A673 (cell line): ENCODE data around the gene CEP112. TPM values are rescaled to one million over a fixed set of nuclear protein-coding genes. Genes with fewer than 3 reads are reported as not detected.

Source experiments
- BruUV-seq: library from RNA; stranded (reverse); fragments of 400-500 nt; replicated peaks from 2 replicates; lab custom pipeline; 2021; lab: Mats Ljungman, UMichigan
- CTCF ChIA-PET: fragments of 300-600 bp; sonication (Branson Sonifier 250); formaldehyde crosslinking; loops from one replicate; lab custom pipeline; 2022; ENCODE audit warnings: antibody characterized with exemption; lab: Charles Lee
- POLR2A ChIA-PET: fragments of 300-600 bp; sonication (Branson Sonifier 250); formaldehyde crosslinking; loops from one replicate; lab custom pipeline; 2022; ENCODE audit warnings: antibody characterized with exemption; ENCODE audit not compliant: low non-redundant PET; lab: Charles Lee
- DNase-seq: peaks from one replicate; pipeline ENCODE4 v3.0.0-alpha.2; 2015; ENCODE audit warnings: low spot score
- H3K27ac ChIP-seq: fragments of 200-600 bp; sonication (generic); 2 replicates; pipeline ENCODE4 v1.5.1; 2016; ENCODE audit warnings: mixed run types, low read depth, mild to moderate bottlenecking, mixed read lengths, antibody characterized with exemption, low read length; ENCODE audit not compliant: poor library complexity, severe bottlenecking
- H3K27me3 ChIP-seq: fragments of 200-600 bp; sonication (generic); replicated peaks from 2 replicates; pipeline ENCODE4 v1.6.1; 2017; ENCODE audit warnings: mixed run types, low read depth, mild to moderate bottlenecking, mixed read lengths, antibody characterized with exemption, low read length; ENCODE audit not compliant: insufficient read depth, poor library complexity
- H3K36me3 ChIP-seq: fragments of 200-600 bp; sonication (generic); 2 replicates; pipeline ENCODE4 v1.6.1; 2016; ENCODE audit warnings: mixed run types, mild to moderate bottlenecking, mixed read lengths, antibody characterized with exemption, low read length; ENCODE audit not compliant: insufficient read depth, poor library complexity, severe bottlenecking
- H3K4me1 ChIP-seq: fragments of 200-600 bp; sonication (generic); 2 replicates; pipeline ENCODE4 v1.6.1; 2017; ENCODE audit warnings: mixed run types, mild to moderate bottlenecking, mixed read lengths, antibody characterized with exemption, low read length; ENCODE audit not compliant: insufficient read depth, poor library complexity, severe bottlenecking
- H3K4me3 ChIP-seq: fragments of 200-600 bp; sonication (generic); 2 replicates; pipeline ENCODE4 v1.5.1; 2016; ENCODE audit warnings: low read depth, mixed run types, mild to moderate bottlenecking, mixed read lengths, low read length; ENCODE audit not compliant: poor library complexity, severe bottlenecking
- H3K9me3 ChIP-seq: fragments of 200-600 bp; sonication (generic); 2 replicates; pipeline ENCODE4 v1.6.1; 2016; ENCODE audit warnings: mixed run types, low read depth, mild to moderate bottlenecking, mixed read lengths, antibody characterized with exemption, low read length; ENCODE audit not compliant: poor library complexity, severe bottlenecking
- CTCF ChIP-seq: fragments of 300-800, 200-600 bp; sonication (generic); conservative IDR thresholded peaks from 2 replicates; pipeline ENCODE4 v1.5.1; 2017; ENCODE audit warnings: low read depth, mild to moderate bottlenecking, antibody characterized with exemption, low read length, moderate library complexity, mixed read lengths
- EZH2 ChIP-seq: fragments of 200-600 bp; sonication (generic); IDR thresholded peaks from 2 replicates; pipeline ENCODE4 v1.6.1; 2017; ENCODE audit warnings: borderline replicate concordance, low read depth, mild to moderate bottlenecking, mixed read lengths, antibody characterized with exemption, low read length; ENCODE audit not compliant: poor library complexity, severe bottlenecking
- intact Hi-C: fragments of 100-400 bp; cut with micrococcal nuclease; formaldehyde crosslinking; loops from one replicate; pipeline ENCODE4 v1.10.0; 2022; ENCODE audit not compliant: unreplicated experiment
- total RNA-seq: library from RNA; stranded (reverse); gene quantifications from 2 replicates; pipeline ENCODE4 v1.2.3, GENCODE V29; 2021

The CEP112 gene
- total RNA-seq, 1 experiment from 2014 or later = 27.2 TPM

- ChIA-PET POLR2A (no interaction called here), CTCF (no interaction called here)
- TF ChIP-seq EZH2 = no peak
- no peak for TF ChIP-seq CTCF
- no peaks in the 10 kb centered on the region for H3K27me3 ChIP-seq
- no peak overlapping the region for H3K27ac ChIP-seq
- intact Hi-C loops = no loop called here
- no peak overlapping the region for H3K4me3 ChIP-seq
- H3K4me1 ChIP-seq = no peaks in the 10 kb centered on the region
- no peaks in the 10 kb centered on the region for H3K9me3 ChIP-seq
- no TSS peak for BruUV-seq
- DNase-seq = no peak
- no peaks in the 10 kb centered on the region for H3K36me3 ChIP-seq
Observed at GRCh38 chr17:65704731-65705130, 487.2 kb downstream of the CEP112 start.

GRCh38 chr17:65703891-65704290, 488.0 kb downstream of the CEP112 start:
- BruUV-seq = no TSS peak
- Histone ChIP-seq H3K27me3 (no peaks in the 10 kb centered on the region), H3K4me1 (no peaks in the 10 kb centered on the region), H3K36me3 (no peaks in the 10 kb centered on the region), H3K27ac (no peak overlapping the region), H3K4me3 (no peak overlapping the region), H3K9me3 (no peaks in the 10 kb centered on the region)
- intact Hi-C loops = no loop called here
- POLR2A ChIA-PET = no interaction called here
- TF ChIP-seq EZH2 (no peak), CTCF (no peak)
- CTCF ChIA-PET = no interaction called here
- no peak for DNase-seq

GRCh38 chr17:65699459-65699858, 492.5 kb downstream of the CEP112 start:
- Histone ChIP-seq H3K27me3 (no peaks in the 10 kb centered on the region), H3K4me3 (no peak overlapping the region), H3K9me3 (no peaks in the 10 kb centered on the region), H3K27ac (no peak overlapping the region), H3K36me3 (no peaks in the 10 kb centered on the region), H3K4me1 (no peaks in the 10 kb centered on the region)
- CTCF ChIA-PET = no interaction called here
- no TSS peak for BruUV-seq
- intact Hi-C loops = no loop called here
- no peak for DNase-seq
- TF ChIP-seq CTCF (no peak), EZH2 (no peak)
- POLR2A ChIA-PET = no interaction called here
